ENCODE data around the gene RUFY2. TPM values are rescaled to one million over a fixed set of nuclear protein-coding genes. Genes with fewer than 3 reads are reported as not detected.

The RUFY2 gene
- total and polyA plus RNA-seq, 8 donors: 4.6 to 104 (median 27.6) TPM

GRCh38 chr10:68385740-68386139 lies 21.3 kb downstream of the RUFY2 start:
- Histone ChIP-seq H3K4me1 (no peaks in the 10 kb centered on the region), H3K4me3 (no peak overlapping the region), H3K27me3 (no peaks in the 10 kb centered on the region), H3K36me3 (peaks cover 38 to 99% (median 97%) of the 10 kb centered on the region in 4 donors), H3K9me3 (no peaks in the 10 kb centered on the region), H3K27ac (no peak overlapping the region)
- TF ChIP-seq POLR2A (IDR thresholded peaks at IDR 0.05) (no peak), EP300 (IDR thresholded peaks at IDR 0.05) (no peak), CTCF (IDR thresholded peaks at IDR 0.05) (no peak), POLR2AphosphoS5 (IDR thresholded peaks at IDR 0.05) (no peak)
- WGBS, 5 donors: 87 to 93% (median 88%) methylated on average over 2 of the region's 2 CpGs
- intact Hi-C loops (cut with DNase I; ENCODE audit: low total_unique reads): no loop called here
- DNase-seq: no peak

GRCh38 chr10:68371604-68372003 lies 35.5 kb downstream of the RUFY2 start:
- H3K36me3 ChIP-seq: peaks cover 13 to 92% (median 83%) of the 10 kb centered on the region in 4 donors
- no peak overlapping the region for H3K4me3 ChIP-seq
- H3K9me3 ChIP-seq: peaks cover 5 to 16% (median 5%) of the 10 kb centered on the region in 4 donors
- H3K27ac ChIP-seq: no peak overlapping the region
- no peak for DNase-seq
- H3K4me1 ChIP-seq: no peaks in the 10 kb centered on the region
- TF ChIP-seq POLR2A (IDR thresholded peaks at IDR 0.05) (no peak), EP300 (IDR thresholded peaks at IDR 0.05) (no peak), CTCF (IDR thresholded peaks at IDR 0.05) (no peak), POLR2AphosphoS5 (IDR thresholded peaks at IDR 0.05) (no peak)
- WGBS, 5 donors: 79 to 100% (median 96%) methylated on average over 1 of the region's 1 CpG
- intact Hi-C loops (cut with DNase I; ENCODE audit: low total_unique reads): no loop called here
- H3K27me3 ChIP-seq: no peaks in the 10 kb centered on the region

- whole genome bisulfite sequencing, 5 donors: 83 to 92% (median 90%) methylated on average over 2 of the region's 2 CpGs
- Histone ChIP-seq H3K36me3 (peaks cover 6 to 84% (median 71%) of the 10 kb centered on the region in 4 donors), H3K4me1 (no peaks in the 10 kb centered on the region), H3K27me3 (no peaks in the 10 kb centered on the region), H3K27ac (no peak overlapping the region), H3K4me3 (no peak overlapping the region), H3K9me3 (peaks cover 2 to 10% (median 5%) of the 10 kb centered on the region in 4 donors)
- intact Hi-C loops (cut with DNase I; ENCODE audit: low total_unique reads): no loop called here
- no peak for TF ChIP-seq POLR2A (IDR thresholded peaks at IDR 0.05)
- no peak for TF ChIP-seq POLR2AphosphoS5 (IDR thresholded peaks at IDR 0.05)
- no peak for TF ChIP-seq EP300 (IDR thresholded peaks at IDR 0.05)
- TF ChIP-seq CTCF (IDR thresholded peaks at IDR 0.05): no peak
- DNase-seq: no peak
Observed at GRCh38 chr10:68367121-68367520, 40.0 kb downstream of the RUFY2 start.

- intact Hi-C loops (cut with DNase I; ENCODE audit: low total_unique reads): no loop called here
Observed at GRCh38 chr10:68366600-68366999, 40.5 kb downstream of the RUFY2 start.

More at GRCh38 chr10:68366600-68366999, 40.5 kb downstream of the RUFY2 start:
- WGBS, 5 donors: 93 to 97% (median 97%) methylated on average over 5 of the region's 5 CpGs
- H3K27me3 ChIP-seq: no peaks in the 10 kb centered on the region
- DNase-seq: no peak
- H3K27ac ChIP-seq: no peak overlapping the region
- H3K36me3 ChIP-seq: peaks cover 3 to 85% (median 71%) of the 10 kb centered on the region in 4 donors
- H3K4me3 ChIP-seq: no peak overlapping the region
- H3K9me3 ChIP-seq: peaks cover 0 to 5% (median 2%) of the 10 kb centered on the region in 4 donors
- TF ChIP-seq POLR2AphosphoS5 (IDR thresholded peaks at IDR 0.05) (no peak), POLR2A (IDR thresholded peaks at IDR 0.05) (no peak), EP300 (IDR thresholded peaks at IDR 0.05) (no peak), CTCF (IDR thresholded peaks at IDR 0.05) (no peak)
- H3K4me1 ChIP-seq: no peaks in the 10 kb centered on the region

Measured in stomach (tissue), 9 donors.